Activated CD4-positive, alpha-beta T cell treated with anti-CD3 and anti-CD28 coated beads, Interleukin-2, amount 50 U/mL, for 48 hours (primary cell): ENCODE measurements around the gene PGAM1.
"Not testable (repeated sequence)": the region's sequence is repeated elsewhere in the genome, so short reads cannot be mapped to it uniquely, and the experiment has no call there.

Experiments
- DNase-seq, 2 experiments: peaks; one replicate each; pipeline ENCODE4 v3.0.0-alpha.2; 2020

Gene PGAM1

GRCh38 chr10:97408496-97408992, 17.4 kb upstream of the PGAM1 start:
- DNase-seq = no peak

DNA sequence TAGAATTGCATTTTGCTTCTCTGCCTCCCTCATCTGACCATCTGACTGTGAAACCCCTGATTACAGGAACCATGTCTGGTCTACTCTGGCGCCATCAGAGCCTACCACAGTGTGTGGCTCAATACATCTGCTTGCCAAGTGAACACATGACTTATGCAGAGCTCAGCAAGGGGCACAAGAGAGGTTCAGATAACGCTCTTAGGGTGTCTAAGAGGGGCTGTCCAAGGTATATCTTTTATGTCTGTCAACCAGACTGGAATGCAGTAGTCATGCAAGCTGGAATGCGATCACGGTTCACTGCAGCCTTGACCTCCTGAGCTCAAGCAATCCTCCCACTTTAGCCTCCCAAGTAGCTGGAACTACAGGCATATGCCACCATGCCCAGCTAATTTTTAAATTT, 14.6 kb upstream of the PGAM1 start:
- no peak for DNase-seq

- peak; percentile 72 to 79 for DNase-seq
Measured at GRCh38 chr10:97412891-97413304, 13.1 kb upstream of the PGAM1 start.

- peak in 1 of 2 experiments; percentile 12 for DNase-seq
Measured at GRCh38 chr10:97416565-97416964, 9.4 kb upstream of the PGAM1 start.

- not testable (repeated sequence) for DNase-seq
Measured at GRCh38 chr10:97423757-97424098, 2.3 kb upstream of the PGAM1 start.

DNA sequence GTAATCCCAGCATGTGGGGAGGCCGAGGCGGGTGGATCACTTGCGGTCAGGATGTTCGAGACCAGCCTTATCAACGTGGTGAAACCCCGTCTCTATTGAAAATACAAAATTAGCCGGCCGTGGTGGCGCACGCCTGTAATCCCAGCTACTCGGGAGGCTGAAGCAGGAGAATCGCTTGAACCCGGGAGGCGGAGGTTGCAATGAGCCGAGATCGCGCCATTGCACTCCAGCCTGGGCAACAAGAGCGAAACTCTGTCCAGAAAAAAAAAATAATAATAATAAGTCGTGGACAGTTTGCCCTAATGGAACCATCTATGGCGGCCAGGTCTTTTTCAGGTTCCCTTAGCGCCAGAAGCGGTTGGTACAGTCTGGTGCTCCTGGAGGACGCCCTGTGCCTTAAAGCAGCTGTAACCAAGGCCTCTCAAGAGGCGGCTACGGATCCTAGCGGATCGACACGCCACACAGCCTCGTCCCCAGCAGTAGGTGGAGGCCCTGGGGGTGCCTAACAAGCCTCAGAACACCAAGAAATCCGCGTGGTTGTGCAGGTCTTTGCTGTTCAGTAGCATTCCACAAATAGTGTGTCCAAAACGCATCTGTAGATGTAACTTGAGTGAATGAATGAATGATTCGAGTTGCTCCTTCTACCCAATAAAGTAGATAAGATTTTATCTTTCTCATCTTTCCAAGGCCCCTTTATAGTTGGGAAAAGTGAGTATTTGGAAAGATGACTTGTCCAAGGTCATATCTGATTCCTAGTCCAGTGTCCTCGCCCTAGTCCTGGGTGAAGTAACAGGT, 982 bp downstream of the PGAM1 start:
- DNase-seq = peak in 1 of 2 experiments; percentile 46

DNA sequence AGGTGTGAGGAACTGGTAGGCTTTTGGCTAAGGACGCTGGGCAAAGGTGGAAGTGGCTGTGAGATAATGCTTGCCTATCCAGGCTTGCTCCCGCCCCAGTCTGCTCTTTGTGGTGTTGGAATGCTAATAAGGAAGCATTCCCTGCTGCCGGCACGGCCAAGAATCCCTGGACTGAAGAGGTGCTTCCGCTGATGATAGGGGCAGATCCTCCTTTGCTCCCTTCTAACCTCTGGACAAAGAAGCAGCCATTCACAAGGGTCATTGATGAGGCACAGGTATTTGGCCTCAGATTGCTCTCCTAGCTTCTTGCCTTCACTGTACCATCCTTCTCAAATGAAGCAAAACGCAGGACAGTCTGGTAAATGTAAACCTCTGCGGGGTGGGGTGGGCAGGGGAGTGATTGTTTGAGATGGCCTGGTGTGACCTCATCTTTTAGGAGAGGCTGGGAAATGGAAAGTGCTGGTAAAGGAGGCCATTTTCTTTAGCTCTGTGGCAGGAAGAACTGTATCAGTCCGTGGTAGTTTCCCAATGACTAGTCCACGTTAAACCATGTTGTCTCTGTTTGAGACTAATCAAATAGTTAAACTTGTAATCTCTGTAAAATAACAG, 1.7 kb downstream of the PGAM1 start:
- peak; percentile 56 to 59 for DNase-seq

- peak; percentile 37 to 55 for DNase-seq
Measured at GRCh38 chr10:97428572-97428981, 2.6 kb downstream of the PGAM1 start.

GRCh38 chr10:97434055-97434454, 8.1 kb downstream of the PGAM1 start:
- no peak for DNase-seq

- no peak for DNase-seq
Measured at GRCh38 chr10:97434557-97434956, 8.6 kb downstream of the PGAM1 start.

DNA sequence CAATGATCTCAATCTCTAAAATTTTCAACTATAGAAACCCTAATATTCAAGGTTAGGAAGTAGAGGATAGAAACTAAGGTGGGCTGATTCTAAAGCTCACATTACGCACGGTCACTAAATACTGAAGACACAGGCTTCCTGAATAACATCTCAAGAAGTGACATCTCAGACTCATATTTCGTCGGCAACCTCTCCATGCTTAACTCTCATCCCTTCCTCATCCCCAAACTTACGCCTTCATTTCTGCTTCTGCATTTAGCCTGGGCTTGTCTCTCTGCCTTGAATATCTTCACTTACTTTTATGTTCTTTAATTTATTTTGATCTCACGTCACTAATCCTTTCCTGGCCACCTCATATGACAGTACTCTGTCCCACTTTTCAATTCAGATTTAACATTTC, 9.2 kb downstream of the PGAM1 start:
- DNase-seq = no peak

GRCh38 chr10:97442277-97442676, 16.3 kb downstream of the PGAM1 start:
- DNase-seq = no peak

DNA sequence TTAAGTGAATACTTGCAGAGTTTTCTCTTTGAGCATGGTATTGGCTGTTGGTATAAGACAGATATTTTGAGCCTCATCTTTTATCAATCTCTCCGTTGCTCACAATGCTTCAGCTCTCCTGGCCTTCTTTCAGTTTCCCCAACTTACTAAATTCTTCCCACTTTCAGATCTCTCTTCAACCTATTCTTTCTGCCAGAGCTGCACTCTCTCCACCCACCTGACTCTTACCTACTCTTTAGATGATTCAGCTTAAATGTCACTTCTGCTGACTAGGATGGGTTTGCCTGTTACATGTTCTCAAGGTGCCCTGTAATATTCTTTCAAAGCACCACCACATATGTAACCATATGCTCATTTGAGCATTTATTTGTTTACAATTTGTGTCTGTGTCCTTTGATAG, 18.2 kb downstream of the PGAM1 start:
- DNase-seq = no peak

DNA sequence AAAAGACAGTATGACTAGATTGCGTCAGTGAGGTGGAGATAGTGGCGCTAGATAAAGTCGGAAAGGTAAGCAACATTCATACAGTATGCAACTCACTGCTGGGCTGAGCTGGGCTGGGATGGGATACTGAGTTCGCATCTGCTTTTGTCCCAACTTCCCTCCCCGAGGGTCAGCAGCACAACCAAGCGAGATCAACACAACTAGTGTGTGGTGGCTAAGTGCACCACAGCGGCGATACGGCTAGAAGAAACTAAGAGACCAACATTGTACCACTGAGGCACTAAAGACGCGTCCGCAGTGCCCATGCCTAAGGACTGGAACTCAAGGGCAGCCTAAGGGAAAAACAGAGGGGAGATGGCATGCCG, 19.3 kb downstream of the PGAM1 start:
- DNase-seq = no peak

GRCh38 chr10:97445722-97446639, 20.0 kb downstream of the PGAM1 start, which contains the start of the genes EXOSC1 and ZDHHC16:
Gene EXOSC1, minus strand, starts transcription at chr10:97446006. Its CDS starts 21 bp downstream, at chr10:97445985.
Gene ZDHHC16, plus strand, starts transcription at chr10:97446175. Its CDS starts 5,501 bp downstream, at chr10:97451676.
- peak; percentile 91 to 94 for DNase-seq

DNA sequence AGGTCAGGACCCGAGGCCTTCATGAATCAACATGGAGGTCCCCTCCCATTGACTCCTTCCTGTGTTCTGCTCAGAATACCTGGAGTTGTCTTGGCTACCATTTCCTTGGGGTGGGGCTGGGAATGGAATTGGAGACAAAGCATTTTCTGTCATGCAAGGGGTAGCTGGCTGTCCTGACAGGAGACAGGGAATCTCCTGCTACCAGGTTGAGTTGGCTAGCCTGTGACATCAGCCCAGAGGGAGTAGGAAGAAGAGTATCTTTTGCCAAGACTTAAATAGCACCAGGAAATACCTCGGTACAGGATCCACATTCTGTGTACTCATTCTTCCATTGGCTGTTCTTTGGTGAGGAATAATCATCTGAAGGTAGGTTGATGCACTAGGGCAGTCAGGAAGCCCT, 24.8 kb downstream of the PGAM1 start:
- DNase-seq = no peak

- DNase-seq = no peak
Measured at GRCh38 chr10:97451605-97452004, 25.6 kb downstream of the PGAM1 start.

- DNase-seq = no peak
Measured at GRCh38 chr10:97452352-97452751, 26.4 kb downstream of the PGAM1 start.

DNA sequence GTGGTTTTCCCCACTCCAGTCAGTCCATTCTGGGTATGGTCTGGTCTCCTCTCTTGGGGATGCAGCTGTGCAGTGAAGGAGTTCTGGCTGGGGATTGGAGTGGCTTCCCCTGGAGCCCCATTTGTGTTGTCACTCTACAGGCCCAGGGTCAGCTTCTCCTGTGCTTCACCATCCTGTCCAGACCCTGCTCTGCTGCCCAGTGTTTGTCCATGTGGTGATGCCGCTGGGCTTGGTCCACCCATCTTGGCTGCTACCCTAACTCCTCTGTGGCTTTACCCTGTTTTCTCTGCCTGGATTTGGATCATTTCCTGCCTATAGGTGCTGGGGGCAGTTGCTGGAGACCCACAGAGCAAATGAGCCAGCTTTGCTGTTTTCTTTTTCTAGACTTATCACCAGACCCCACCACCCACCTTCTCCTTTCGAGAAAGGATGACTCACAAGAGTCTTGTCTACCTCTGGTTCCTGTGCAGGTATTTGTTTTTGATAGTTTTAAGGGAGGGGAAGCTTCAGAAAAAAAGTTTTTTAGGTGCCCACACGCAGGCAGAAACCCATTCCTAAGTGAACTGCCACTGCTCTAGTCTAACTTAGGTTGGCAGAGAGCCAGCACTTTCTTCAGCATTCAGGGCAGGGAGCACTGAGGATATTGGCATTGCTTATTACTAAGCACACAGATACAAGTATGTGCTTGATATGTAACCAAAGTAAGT, 28.5 kb downstream of the PGAM1 start:
- peak in 1 of 2 experiments; percentile 20 for DNase-seq

DNA sequence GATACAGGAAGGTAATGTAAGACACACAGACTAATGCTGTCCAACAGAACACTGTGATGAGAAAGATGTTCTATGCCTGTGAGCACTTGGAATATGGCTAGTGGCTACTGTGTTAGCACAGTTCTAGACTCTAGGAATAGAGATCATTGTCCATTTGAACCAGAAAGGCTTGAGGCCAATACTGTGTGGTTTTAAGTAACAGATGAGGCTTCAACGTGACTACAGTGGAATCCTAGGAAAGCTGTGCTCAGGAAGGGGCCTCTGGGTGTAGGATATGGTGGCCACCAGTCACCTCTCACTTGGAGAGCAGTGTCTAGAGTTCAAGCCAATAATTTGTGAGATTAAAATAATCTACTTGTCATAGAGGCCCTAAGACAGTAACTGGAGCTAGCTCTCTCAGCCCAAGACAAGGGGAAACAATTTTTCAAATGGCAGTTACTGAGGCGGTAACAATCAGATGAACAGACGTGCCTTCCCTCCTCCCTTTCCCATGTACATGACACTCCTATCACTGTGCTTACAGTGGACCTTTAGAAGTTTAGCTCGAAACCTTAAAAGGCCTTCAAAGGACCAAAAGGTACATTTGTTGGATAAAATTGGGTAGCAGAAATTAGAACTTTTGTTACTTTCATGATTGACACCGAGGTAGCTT, 30.2 kb downstream of the PGAM1 start:
- no peak for DNase-seq

DNA sequence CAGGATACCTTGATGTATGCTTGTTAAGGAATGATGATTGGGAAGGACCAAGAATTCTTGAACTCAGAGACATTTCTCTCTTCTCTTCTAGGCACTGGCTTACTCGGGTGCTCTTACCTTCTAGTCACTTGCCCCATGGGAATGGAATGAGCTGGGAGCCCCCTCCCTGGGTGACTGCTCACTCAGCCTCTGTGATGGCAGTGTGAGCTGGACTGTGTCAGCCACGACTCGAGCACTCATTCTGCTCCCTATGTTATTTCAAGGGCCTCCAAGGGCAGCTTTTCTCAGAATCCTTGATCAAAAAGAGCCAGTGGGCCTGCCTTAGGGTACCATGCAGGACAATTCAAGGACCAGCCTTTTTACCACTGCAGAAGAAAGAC, 30.7 kb downstream of the PGAM1 start:
- no peak for DNase-seq

- DNase-seq = no peak
Measured at GRCh38 chr10:97459111-97459510, 33.1 kb downstream of the PGAM1 start.
